ENCODE data around the gene ETFA.

GRCh38 chr15:76180321-76180720, 130.9 kb downstream of the ETFA start:
- TF ChIP-seq, protein P1, sequence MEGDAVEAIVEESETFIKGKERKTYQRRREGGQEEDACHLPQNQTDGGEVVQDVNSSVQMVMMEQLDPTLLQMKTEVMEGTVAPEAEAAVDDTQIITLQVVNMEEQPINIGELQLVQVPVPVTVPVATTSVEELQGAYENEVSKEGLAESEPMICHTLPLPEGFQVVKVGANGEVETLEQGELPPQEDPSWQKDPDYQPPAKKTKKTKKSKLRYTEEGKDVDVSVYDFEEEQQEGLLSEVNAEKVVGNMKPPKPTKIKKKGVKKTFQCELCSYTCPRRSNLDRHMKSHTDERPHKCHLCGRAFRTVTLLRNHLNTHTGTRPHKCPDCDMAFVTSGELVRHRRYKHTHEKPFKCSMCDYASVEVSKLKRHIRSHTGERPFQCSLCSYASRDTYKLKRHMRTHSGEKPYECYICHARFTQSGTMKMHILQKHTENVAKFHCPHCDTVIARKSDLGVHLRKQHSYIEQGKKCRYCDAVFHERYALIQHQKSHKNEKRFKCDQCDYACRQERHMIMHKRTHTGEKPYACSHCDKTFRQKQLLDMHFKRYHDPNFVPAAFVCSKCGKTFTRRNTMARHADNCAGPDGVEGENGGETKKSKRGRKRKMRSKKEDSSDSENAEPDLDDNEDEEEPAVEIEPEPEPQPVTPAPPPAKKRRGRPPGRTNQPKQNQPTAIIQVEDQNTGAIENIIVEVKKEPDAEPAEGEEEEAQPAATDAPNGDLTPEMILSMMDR (IDR thresholded peaks at IDR 0.05; ENCODE audit: poor library complexity): no peak
- TF ChIP-seq EZH2 (IDR thresholded peaks at IDR 0.05; ENCODE audit: borderline replicate concordance) (no peak), EZH2phosphoT487 (IDR thresholded peaks at IDR 0.05; ENCODE audit: low read depth, severe bottlenecking, unreplicated experiment) (no peak)

Data from hepatocyte (in vitro differentiated cells).